ENCODE data around the gene TAGAP.
"Not testable (repeated sequence)": the region's sequence is repeated elsewhere in the genome, so short reads cannot be mapped to it uniquely, and the experiment has no call there.

The TAGAP gene

GRCh38 chr6:159043947-159044346 lies 844 bp downstream of the TAGAP start:
- no peak for DNase-seq

GRCh38 chr6:159043251-159043650 lies 1.5 kb downstream of the TAGAP start:
- no peak for DNase-seq

GRCh38 chr6:159042826-159043181 lies 2.0 kb downstream of the TAGAP start:
- no peak for DNase-seq

DNA sequence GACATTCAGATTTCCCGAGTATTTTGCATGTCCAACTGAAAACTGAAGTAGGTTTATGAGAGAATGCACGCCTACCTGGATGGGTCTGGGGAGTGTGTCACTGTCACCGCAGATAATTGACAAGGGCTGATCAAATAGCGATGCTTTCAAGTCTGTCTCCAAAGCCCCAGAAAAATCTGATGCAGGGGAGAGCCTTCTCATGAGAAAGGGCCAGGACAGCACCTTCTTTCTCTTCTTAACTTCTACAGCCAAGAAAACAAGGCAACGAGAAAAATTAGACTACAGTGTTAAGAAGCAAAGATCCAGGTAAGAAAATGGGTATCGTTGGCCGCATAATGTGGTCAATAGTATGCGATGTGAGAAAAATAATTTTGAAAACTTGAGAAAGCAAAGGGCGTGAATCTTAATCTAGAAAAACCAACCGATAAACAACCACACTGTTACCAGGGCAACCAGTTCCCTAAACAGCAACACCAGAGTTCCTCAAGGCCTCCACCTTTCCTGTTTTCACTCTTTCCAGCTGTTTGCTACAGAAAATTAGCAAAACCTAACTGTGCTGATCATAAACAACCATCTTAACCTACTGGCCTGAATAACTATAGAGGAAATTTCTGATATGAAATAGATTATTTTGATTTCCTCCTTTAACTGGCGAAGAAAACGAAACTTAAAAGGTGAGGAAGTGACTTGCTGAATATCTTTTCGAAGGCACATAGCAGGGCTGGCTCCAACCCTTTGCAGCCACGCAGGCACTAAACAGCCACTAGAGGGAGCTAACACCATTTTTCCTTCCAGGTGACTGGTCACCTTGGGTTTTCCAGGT lies 2.6 kb downstream of the TAGAP start:
- DNase-seq, result peak; percentile 48

- DNase-seq, result no peak
These were observed 3.6 kb downstream of the TAGAP start for GRCh38 chr6:159041181-159041580.

DNA sequence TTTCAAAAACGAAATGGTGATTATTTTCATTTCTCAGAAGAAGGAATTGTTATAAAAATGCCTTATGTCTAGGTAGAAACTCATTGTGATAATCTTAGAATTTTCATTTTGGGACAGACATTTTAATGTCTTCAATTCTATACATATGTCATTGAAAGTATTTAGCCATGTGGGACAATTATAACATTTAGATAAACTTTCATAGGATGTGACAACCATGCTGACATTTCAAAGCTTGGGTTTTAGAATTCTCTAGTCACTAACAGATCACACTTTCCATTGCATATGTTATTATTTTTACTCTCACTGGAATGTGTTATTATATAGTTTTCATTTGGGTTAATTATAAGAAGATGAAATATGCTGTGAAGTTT lies 4.9 kb downstream of the TAGAP start:
- DNase-seq, result no peak

GRCh38 chr6:159038914-159039884 lies 5.6 kb downstream of the TAGAP start:
- DNase-seq, result no peak

- not testable (repeated sequence) for DNase-seq
These were observed 6.5 kb downstream of the TAGAP start for GRCh38 chr6:159038318-159038717.

DNA sequence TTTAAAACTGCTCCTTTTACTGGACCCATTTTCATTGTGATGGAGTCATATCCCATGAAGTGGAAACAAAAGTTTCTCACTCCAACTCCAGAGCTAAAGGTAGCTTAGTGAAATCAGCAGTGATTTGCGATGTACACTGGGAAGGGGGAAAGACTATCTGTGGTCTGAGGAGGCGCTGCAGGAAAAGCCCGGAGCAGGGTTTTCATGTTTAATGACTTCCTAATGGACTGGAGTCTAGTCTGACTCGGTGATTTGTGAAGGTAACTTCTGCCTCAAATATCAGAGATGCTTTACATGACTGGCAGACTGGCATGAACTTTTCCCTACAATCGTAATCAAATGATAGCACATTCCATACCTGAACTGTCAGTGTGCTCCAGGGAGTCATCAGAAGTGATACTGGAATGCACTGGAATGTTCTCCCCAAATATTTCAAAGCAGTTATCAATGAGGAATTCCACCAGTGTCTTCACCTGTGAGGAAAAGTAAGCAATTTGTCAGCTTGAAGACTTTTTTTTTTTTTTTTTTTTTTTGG lies 7.0 kb downstream of the TAGAP start:
- no peak for DNase-seq

DNA sequence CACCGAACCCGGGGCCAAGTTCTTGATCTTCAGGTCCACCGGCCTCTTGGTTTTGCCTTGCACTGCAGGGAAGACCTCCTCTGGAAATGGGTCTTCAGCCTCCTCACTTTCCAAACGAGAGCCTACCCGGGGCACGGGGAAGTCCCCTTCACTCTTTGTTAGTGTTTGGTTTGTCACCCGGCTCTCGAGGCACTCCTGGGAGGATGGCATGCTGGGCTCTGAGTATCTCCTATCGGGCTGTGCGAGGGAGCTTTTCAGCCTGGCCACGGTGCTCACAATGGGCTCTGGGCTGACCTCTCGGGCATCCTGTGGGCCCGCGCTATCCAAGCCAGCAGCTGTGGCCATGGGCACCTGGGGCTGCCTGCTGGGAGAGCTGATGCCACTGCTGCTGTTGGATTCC lies 8.1 kb downstream of the TAGAP start:
- no peak for DNase-seq

DNA sequence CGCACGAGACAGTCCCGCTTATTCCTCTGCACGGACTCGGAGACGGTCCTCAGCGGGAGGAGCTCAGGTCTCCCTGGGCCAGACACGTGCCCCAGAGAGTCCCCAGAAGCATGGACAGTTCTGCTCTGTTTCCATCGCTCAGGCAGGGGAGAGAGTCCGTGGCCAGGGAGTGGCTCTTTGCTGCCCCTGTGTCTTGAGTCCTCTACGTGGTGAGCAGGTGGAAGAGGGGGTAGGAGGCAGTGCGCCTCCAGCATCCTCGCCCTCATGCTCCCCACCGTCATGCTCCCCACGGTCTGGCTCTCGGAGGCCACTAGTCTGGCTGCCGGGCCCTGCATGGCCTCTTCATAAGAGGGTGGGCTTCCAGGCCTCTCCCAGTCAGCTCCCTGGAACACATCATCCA lies 8.9 kb downstream of the TAGAP start:
- DNase-seq, result no peak

- no peak for DNase-seq
These were observed 11.4 kb downstream of the TAGAP start for GRCh38 chr6:159033160-159034049.

DNA sequence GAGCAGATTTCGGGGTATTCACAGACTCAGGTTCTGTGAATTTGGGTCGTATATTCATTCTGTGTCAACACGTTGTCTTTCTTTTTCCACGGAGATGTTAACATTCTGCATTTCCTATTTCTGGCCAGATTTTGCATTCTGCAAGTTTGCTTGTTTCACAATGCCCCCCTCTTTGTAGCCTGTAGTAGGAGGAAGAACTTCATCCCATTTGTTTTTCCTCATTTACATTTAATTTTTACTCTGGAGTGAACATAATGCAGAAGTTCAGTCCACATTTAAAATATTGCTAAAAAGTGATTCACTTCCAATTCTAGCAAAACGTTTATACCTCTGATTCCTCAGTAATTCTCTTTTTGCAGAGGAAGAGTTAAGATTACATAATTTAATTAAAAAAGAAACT lies 12.9 kb downstream of the TAGAP start:
- no peak for DNase-seq

GRCh38 chr6:159030168-159030567 lies 14.6 kb downstream of the TAGAP start:
- no peak for DNase-seq

DNA sequence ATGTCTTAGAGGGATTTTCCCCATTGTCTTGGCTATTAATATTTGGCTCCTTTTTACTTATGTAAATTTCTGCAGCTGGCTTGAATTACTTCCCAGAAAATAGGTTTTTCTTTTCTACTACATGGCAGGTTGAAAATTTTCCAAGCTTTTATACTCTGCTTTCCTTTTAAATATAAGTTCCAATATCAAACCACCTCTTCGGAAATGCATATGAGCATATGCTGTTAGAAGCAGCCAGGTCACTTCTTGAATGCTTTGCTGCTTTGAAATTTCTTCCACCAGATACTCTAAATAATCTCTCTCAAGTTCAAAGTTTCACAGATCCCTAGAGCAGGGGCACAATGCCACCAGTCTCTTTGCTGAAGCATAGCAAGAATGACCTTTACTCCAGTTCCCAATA lies 19.6 kb downstream of the TAGAP start:
- not testable (repeated sequence) for DNase-seq

- DNase-seq, result no peak
These were observed 20.9 kb downstream of the TAGAP start for GRCh38 chr6:159023893-159024292.

GRCh38 chr6:159020011-159020410 lies 24.8 kb downstream of the TAGAP start:
- DNase-seq, result no peak

- no peak for DNase-seq
These were observed 26.8 kb downstream of the TAGAP start for GRCh38 chr6:159017757-159018559.

DNA sequence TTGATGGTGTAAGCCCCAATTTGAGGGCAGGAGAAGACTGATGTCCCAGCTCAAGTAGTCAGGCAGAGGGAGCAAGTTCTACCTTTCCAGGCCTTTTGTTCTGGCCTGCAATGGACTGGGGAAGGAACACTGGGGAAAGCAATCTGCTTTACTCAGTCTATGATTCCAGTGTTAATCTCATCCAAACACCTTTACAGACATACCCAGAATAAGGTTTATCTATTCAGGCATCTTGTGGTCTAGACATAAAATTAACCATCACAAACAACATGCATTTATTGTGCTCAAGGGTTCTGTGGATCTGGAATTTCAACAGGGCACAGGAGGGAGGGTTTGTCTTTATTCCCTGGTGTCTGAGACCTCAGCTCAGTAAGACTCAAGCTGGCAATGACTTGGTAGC lies 30.4 kb downstream of the TAGAP start:
- no peak for DNase-seq

DNA sequence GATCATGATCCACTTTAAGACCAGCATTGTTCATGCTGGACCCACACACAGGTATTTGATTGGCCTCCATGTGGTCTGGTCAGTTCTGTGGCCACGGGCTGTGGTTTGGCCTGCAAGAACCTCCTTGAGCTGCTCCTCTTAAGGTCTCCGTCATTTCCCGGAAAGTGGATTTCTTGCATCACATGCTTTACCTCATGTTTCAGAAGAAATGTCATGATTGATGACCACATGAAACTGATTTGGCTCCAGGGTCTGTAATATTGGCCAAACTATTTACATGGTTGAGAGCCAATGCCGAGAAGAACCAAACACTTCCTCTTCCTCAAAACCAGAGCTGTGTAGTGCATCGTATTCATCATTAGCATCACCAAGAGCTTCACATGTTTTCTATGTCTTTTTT lies 31.6 kb downstream of the TAGAP start:
- no peak for DNase-seq

- DNase-seq, result no peak
These were observed 32.6 kb downstream of the TAGAP start for GRCh38 chr6:159012201-159012600.
